Heart left ventricle (tissue), 16 donors: ENCODE data around the gene SLC38A11. TPM values are rescaled to one million over a fixed set of nuclear protein-coding genes. Genes with fewer than 3 reads are reported as not detected.

Experiments
- ATAC-seq, 4 donors: fragments of 200-7000 bp; cut with Tn5 transposase; one replicate each; pipeline ENCODE4 v1.9.1; 2020 to 2022; ENCODE audit warnings: moderate library complexity in 4 of 4, mild to moderate bottlenecking in 3 of 4, moderate number of reproducible peaks in 1 of 4
- DNase-seq, 5 donors: peaks; one replicate each; pipeline ENCODE4 v3.0.0-alpha.2; 2020
- H3K27ac ChIP-seq, 12 donors: fragments of 200-600 bp; sonication (generic) in 4 of 12; one replicate each; pipeline versions ENCODE4 v1.5.0 to v1.8.0; 2016 to 2022; ENCODE audit warnings: mild to moderate bottlenecking in 2 of 12
- H3K27me3 ChIP-seq, 9 donors: fragments of 200-600 bp; sonication (generic) in 2 of 9; one replicate each; pipeline versions ENCODE4 v1.5.1 to v1.8.0; 2016 to 2022; ENCODE audit warnings: mild to moderate bottlenecking in 3 of 9
- H3K36me3 ChIP-seq, 9 donors: fragments of 200-600 bp; sonication (generic) in 2 of 9; one replicate each; pipeline versions ENCODE4 v1.5.0 to v1.8.0; 2018 to 2022; ENCODE audit warnings: mild to moderate bottlenecking in 2 of 9
- H3K4me1 ChIP-seq, 12 donors: fragments of 200-600 bp; sonication (generic) in 4 of 12; one replicate each; pipeline versions ENCODE4 v1.5.0 to v1.8.0; 2016 to 2022; ENCODE audit warnings: mild to moderate bottlenecking in 3 of 12
- H3K4me3 ChIP-seq, 12 donors: fragments of 200-600 bp; sonication (generic) in 4 of 12; one replicate each; pipeline versions ENCODE4 v1.5.0 to v1.8.0; 2017 to 2022; ENCODE audit warnings: mild to moderate bottlenecking in 9 of 12, moderate library complexity in 4 of 12
- H3K9me3 ChIP-seq, 12 donors: fragments of 200-600 bp; sonication (generic) in 4 of 12; one replicate each; pipeline versions ENCODE4 v1.5.0 to v1.8.0; 2016 to 2022; ENCODE audit warnings: mild to moderate bottlenecking in 1 of 12
- POLR2A ChIP-seq, 2 donors: fragments of 450-650 bp; IDR thresholded peaks; one replicate each; pipeline ENCODE4 v1.6.1; 2017; ENCODE audit warnings: antibody characterized with exemption in 2 of 2, mild to moderate bottlenecking in 2 of 2, moderate library complexity in 2 of 2
- WGBS, 4 donors: extraction: QIAGEN DNeasy Blood & Tissue Kit in 2 of 4; methylation state at CpG; one replicate each; pipeline versions ENCODE4 v1.1.5 to v1.1.7; 2013 to 2018; 5-methylcytosine and 5-hydroxymethylcytosine counted together
- intact Hi-C, 10 donors: fragments of 100-400 bp; cut with DNase I; formaldehyde crosslinking; loops; one replicate each; pipeline versions ENCODE4 v1.11.1 to v1.14.2; 2022
- polyA plus RNA-seq, 2 donors: library from polyadenylated mRNA; stranded (reverse); fragments of 200-250 nt; gene quantifications; one replicate each; pipeline ENCODE4 v1.2.3, GENCODE V29; 2013
- total RNA-seq, 9 donors: library from RNA; depleted of rRNA in 2 of 9; stranded (reverse); fragments of >200 nt in 2 of 9; fragmentation: NEBNext Ultra II Directional in 3 of 9; extraction: Animal tissue kit (Norgen Biotek cat#: 25700) in 3 of 9; gene quantifications; one replicate each; pipeline versions ENCODE4 v1.1.0 to v1.2.4, GENCODE V29; 2016 to 2023
- TF ChIP-seq, protein P1 (sequence below), 12 donors: fragments of 200-600 bp; sonication (generic) in 4 of 12; IDR thresholded peaks; one replicate each; pipeline versions ENCODE4 v1.5.0 to v1.8.0; 2018 to 2022; ENCODE audit warnings: antibody characterized with exemption in 12 of 12, mild to moderate bottlenecking in 5 of 12
- donor health status: ischemic (EF 13 %, LVEDD 7.1; RV severe dilation, severe dysfunction).
- donor health status: healthy with polysubstance abuse.
- donor health status: DM: no; HTN: yes; CAD: no.
- donor health status: DM: no; HTN: no; CAD: no.
- donor health status: ischemic (EF 25% LVEDD 6.9; RV normal size, moderate dysfunction).
- donor health status: ischemic (EF 25% LVEDD 5.7; RV mildly dilated, moderate dysfunction).
- donor health status: healthy.
- donor health status: DM: yes; HTN: yes; CAD: no.
- donor health status: ischemic (EF 35%, LVEDD 5.7; RV mildly dilated, moderate dysfunction).
- donor health status: nonischemic (EF 11% LVEDD 7.7; RV severe dilation, severe dysfunction).
- donor health status: DM: yes; HTN: yes; CAD: no.
- donor health status: PGD.
- donor health status: ischemic (EF 29% LVEDD 5.4; RV normal size, mild dysfunction).
- donor health status: nonischemic (EF 23%, LVEDD 6.1; RV moderate dilation, normal function).

SLC38A11 gene
- total and polyA plus RNA-seq, 11 donors, result 0.25 to 1.9 (median 0.55) TPM

DNA sequence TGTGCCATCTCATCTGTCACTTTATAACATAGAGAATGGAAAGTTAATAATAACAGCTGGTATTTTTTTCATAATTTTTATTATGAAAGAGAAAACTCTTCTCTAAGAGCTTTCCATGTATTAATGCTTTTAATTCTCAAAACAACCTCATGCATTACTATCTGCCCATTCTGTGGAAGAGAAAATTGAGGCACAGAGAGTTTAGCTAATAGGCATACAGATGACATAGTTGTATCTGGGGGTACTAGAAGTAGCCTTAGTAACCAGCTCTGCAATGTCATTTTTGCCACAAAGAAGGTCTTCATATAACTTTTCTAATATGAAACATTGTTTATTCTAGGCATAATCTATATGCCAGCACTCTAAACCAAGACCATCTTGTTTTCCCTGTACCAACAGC, 77.4 kb downstream of the SLC38A11 start:
- TF ChIP-seq, protein P1, sequence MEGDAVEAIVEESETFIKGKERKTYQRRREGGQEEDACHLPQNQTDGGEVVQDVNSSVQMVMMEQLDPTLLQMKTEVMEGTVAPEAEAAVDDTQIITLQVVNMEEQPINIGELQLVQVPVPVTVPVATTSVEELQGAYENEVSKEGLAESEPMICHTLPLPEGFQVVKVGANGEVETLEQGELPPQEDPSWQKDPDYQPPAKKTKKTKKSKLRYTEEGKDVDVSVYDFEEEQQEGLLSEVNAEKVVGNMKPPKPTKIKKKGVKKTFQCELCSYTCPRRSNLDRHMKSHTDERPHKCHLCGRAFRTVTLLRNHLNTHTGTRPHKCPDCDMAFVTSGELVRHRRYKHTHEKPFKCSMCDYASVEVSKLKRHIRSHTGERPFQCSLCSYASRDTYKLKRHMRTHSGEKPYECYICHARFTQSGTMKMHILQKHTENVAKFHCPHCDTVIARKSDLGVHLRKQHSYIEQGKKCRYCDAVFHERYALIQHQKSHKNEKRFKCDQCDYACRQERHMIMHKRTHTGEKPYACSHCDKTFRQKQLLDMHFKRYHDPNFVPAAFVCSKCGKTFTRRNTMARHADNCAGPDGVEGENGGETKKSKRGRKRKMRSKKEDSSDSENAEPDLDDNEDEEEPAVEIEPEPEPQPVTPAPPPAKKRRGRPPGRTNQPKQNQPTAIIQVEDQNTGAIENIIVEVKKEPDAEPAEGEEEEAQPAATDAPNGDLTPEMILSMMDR (IDR thresholded peaks at IDR 0.05), result no peak
- H3K4me3 ChIP-seq, result no peak overlapping the region
- H3K4me1 ChIP-seq, result no peaks in the 10 kb centered on the region
- no peak overlapping the region for H3K27ac ChIP-seq
- DNase-seq, result no peak
- H3K36me3 ChIP-seq, result no peaks in the 10 kb centered on the region
- intact Hi-C loops, result no loop called here
- no peaks in the 10 kb centered on the region for H3K27me3 ChIP-seq
- no peaks in the 10 kb centered on the region for H3K9me3 ChIP-seq
- ATAC-seq, result no peak

DNA sequence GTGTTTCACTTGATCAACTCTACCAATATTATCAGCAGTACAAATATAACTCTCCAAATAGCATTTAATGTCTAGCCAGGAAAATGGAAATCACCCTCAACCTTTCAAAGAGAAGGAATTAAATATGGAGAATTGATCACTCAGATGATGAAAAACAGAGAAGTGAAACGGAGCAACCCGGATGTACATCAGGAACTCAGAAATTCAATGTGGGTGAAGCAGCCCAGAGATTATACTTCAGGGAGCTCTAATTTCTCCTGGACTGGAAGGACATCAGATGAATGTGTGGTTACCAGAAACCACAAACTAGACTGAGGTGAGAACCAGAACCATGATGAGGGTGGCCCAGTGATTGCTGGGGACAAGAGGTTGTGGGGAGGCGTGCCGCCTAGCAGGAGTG, 78.2 kb downstream of the SLC38A11 start:
- no peaks in the 10 kb centered on the region for H3K4me1 ChIP-seq
- no peak for DNase-seq
- H3K36me3 ChIP-seq, result no peaks in the 10 kb centered on the region
- intact Hi-C loops, result no loop called here
- WGBS, 4 donors, result 92 to 97% (median 94%) methylated on average over 4 of the region's 4 CpGs
- TF ChIP-seq, protein P1 (IDR thresholded peaks at IDR 0.05), result no peak
- no peak for TF ChIP-seq POLR2A (IDR thresholded peaks at IDR 0.05)
- H3K27ac ChIP-seq, result no peak overlapping the region
- H3K27me3 ChIP-seq, result no peaks in the 10 kb centered on the region
- no peak overlapping the region for H3K4me3 ChIP-seq
- H3K9me3 ChIP-seq, result no peaks in the 10 kb centered on the region
- no peak for ATAC-seq

DNA sequence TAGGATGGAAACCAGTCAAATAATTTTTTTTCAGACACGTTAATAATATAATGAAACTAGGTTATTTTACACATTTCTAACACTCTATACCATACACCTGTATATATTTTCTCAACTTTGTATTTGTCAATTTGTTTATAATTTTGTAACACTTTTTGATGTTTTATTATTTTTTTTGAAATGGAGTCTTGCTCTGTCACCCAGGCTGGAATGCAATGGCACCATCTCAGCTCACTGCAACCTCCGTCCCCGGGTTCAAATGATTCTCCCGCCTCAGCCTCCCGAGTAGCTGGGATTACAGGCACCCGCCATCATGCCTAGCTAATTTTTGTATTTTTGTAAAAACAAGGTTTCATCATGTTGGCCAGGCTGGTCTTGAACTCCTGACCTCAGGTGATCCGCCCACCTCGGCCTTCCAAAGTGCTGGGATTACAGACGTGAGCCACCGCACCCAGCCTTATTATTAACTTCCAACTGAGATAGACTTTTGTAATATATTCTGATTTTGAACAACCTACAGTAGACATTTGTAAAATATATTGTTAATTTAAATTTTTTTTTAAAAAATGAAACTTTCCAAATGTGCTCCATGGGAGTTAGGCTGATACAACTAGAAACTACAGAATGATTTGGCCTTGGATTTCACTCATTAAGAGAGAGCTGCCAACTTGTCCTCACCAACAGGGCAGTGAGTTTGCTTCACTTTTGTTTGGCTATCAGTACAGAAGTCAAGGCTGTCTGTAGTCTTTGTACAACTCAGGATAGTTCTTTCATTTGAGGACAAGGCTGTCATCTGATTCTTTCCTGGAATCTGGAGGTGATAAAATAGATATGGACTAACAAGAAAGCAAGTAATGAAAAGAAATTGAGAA, 79.8 kb downstream of the SLC38A11 start:
- intact Hi-C loops, result no loop called here
- DNase-seq (no peak), ATAC-seq (no peak)
- Histone ChIP-seq H3K36me3 (no peaks in the 10 kb centered on the region), H3K9me3 (no peaks in the 10 kb centered on the region), H3K27me3 (no peaks in the 10 kb centered on the region), H3K27ac (no peak overlapping the region), H3K4me3 (no peak overlapping the region), H3K4me1 (no peaks in the 10 kb centered on the region)
- TF ChIP-seq, protein P1 (IDR thresholded peaks at IDR 0.05), result no peak
- no peak for TF ChIP-seq POLR2A (IDR thresholded peaks at IDR 0.05)
- WGBS, 4 donors, result 97 to 98% (median 97%) methylated on average over 10 of the region's 10 CpGs

DNA sequence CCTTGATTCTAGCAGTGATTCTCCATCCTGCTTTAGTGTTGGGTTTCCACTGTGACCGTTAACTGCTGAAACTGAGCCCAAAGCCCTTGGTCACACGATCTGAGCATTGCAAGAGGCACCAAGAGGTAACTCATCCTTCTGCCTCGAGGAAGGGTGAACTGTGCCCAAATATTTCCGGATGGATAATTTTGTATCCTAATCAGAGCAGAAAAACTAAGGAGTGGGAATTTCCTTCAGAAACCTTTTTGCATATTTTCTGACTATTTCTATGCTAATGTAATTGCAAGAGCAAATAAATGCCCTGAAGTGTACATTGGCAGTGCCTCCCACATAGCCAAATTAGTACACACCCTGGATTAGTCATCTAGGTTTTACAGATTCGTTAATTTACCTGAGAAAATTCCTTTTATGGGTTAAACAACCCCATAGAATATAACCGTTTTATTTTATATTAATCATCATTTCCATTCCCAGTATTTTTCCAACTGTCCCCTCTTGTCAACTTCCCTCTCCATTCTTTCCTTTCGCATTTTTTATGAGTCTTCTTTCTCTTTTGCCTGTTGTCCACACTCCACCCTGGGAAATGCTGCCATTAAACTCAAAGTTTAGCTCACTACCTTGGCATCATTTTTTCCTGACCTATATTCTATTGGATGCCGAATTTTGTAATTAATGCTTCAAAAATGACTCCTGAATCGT, 82.0 kb downstream of the SLC38A11 start:
- ATAC-seq (no peak), DNase-seq (no peak)
- H3K36me3 ChIP-seq, result no peaks in the 10 kb centered on the region
- WGBS, 4 donors, result 86 to 92% (median 90%) methylated on average over 9 of the region's 9 CpGs
- TF ChIP-seq, protein P1 (IDR thresholded peaks at IDR 0.05), result no peak
- TF ChIP-seq POLR2A (IDR thresholded peaks at IDR 0.05), result no peak
- H3K9me3 ChIP-seq, result no peaks in the 10 kb centered on the region
- H3K4me3 ChIP-seq, result no peak overlapping the region
- no peaks in the 10 kb centered on the region for H3K27me3 ChIP-seq
- no peaks in the 10 kb centered on the region for H3K4me1 ChIP-seq
- intact Hi-C loops, result no loop called here
- H3K27ac ChIP-seq, result no peak overlapping the region
